Measurements from ENCODE around the gene SNRPD2. TPM values are rescaled to one million over a fixed set of nuclear protein-coding genes. Genes with fewer than 3 reads are reported as not detected.

The SNRPD2 gene
- polyA plus RNA-seq, 1 experiment, result 531 TPM

- H3K27me3 ChIP-seq (ENCODE audit: control insufficient read depth, insufficient read depth, low read length), result no peaks in the 10 kb centered on the region
- H3K4me3 ChIP-seq (ENCODE audit: low read depth, low read length), result peak overlapping the region; percentile 56
- H3K9me3 ChIP-seq (ENCODE audit: control insufficient read depth, insufficient read depth, low read length), result no peaks in the 10 kb centered on the region; the same call in 1 of the 2 replicates
- POLR2A ChIA-PET, result interaction anchor here (0.6 to 1.5 kb wide), 5 partner anchors 14 to 268 kb away, joined by 3 to 6 read pairs (median 3); partner anchors contain the start of genes QPCTL and SNRPD2
- peak; percentile 62 for DNase-seq (ENCODE audit: low read depth, low spot score)
- TF ChIP-seq, protein P1, sequence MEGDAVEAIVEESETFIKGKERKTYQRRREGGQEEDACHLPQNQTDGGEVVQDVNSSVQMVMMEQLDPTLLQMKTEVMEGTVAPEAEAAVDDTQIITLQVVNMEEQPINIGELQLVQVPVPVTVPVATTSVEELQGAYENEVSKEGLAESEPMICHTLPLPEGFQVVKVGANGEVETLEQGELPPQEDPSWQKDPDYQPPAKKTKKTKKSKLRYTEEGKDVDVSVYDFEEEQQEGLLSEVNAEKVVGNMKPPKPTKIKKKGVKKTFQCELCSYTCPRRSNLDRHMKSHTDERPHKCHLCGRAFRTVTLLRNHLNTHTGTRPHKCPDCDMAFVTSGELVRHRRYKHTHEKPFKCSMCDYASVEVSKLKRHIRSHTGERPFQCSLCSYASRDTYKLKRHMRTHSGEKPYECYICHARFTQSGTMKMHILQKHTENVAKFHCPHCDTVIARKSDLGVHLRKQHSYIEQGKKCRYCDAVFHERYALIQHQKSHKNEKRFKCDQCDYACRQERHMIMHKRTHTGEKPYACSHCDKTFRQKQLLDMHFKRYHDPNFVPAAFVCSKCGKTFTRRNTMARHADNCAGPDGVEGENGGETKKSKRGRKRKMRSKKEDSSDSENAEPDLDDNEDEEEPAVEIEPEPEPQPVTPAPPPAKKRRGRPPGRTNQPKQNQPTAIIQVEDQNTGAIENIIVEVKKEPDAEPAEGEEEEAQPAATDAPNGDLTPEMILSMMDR (IDR thresholded peaks at IDR 0.05; ENCODE audit: low read depth, low read length), result no peak
- CTCF ChIA-PET, result interaction anchor here (0.9 to 1.3 kb wide), 3 partner anchors 47 to 167 kb away, joined by 4 to 7 read pairs (median 5); partner anchors contain the start of gene QPCTL
- peak overlapping the region; percentile 25 for H3K27ac ChIP-seq (ENCODE audit: low read depth, low read length)
Observed at GRCh38 chr19:45645631-45646344, 46.0 kb downstream of the SNRPD2 start.

DNA sequence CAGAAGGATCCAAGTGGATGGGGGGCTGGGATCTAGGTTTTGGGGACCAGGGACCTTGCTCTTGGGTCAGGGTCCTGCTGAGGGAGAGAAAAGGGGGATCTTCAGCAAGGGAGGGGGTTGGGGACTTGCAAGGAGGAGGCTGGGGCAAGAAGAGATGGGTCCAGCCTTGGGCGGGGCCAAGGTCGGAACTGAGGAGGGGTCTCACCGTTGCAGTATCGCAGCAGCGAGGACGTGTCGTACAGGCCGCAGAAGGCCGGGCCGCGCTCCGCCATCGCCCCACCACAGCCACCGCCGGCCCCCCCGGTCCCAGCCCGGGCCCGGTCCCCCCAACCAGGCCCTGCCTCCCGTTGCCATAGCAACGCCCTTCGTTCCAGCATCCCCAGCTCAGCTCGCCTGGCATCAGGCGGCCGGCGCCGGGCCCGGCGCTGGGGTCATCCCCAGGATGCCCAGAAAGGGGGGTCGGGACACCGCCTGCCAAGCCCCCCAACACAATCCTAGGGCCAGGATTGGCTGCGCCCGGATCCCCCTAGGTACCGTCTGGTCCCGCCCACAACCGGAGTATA is 46.6 kb downstream of the SNRPD2 start:
- TF ChIP-seq, protein P1 (IDR thresholded peaks at IDR 0.05; ENCODE audit: low read depth, low read length), result no peak
- H3K9me3 ChIP-seq (ENCODE audit: control insufficient read depth, insufficient read depth, low read length), result no peaks in the 10 kb centered on the region; the same call in 1 of the 2 replicates
- no peak for DNase-seq (ENCODE audit: low read depth, low spot score)
- no peaks in the 10 kb centered on the region for H3K27me3 ChIP-seq (ENCODE audit: control insufficient read depth, insufficient read depth, low read length)
- no peak overlapping the region for H3K27ac ChIP-seq (ENCODE audit: low read depth, low read length)
- peak overlapping the region; percentile 56 for H3K4me3 ChIP-seq (ENCODE audit: low read depth, low read length)
- CTCF ChIA-PET, result interaction anchor here (0.9 to 1.3 kb wide), 3 partner anchors 48 to 167 kb away, joined by 4 to 7 read pairs (median 5); partner anchors contain the start of gene QPCTL
- POLR2A ChIA-PET, result interaction anchor here (0.6 to 1.5 kb wide), 3 partner anchors 13 to 47 kb away, joined by 3 to 6 read pairs (median 3); partner anchors contain the start of genes QPCTL and SNRPD2

GRCh38 chr19:45643927-45644771 is 47.6 kb downstream of the SNRPD2 start:
- H3K4me3 ChIP-seq (ENCODE audit: low read depth, low read length), result no peak overlapping the region
- no peaks in the 10 kb centered on the region; the same call in 1 of the 2 replicates for H3K9me3 ChIP-seq (ENCODE audit: control insufficient read depth, insufficient read depth, low read length)
- H3K27me3 ChIP-seq (ENCODE audit: control insufficient read depth, insufficient read depth, low read length), result no peaks in the 10 kb centered on the region
- H3K27ac ChIP-seq (ENCODE audit: low read depth, low read length), result no peak overlapping the region
- TF ChIP-seq, protein P1 (IDR thresholded peaks at IDR 0.05; ENCODE audit: low read depth, low read length), result no peak
- no peak for DNase-seq (ENCODE audit: low read depth, low spot score)
- POLR2A ChIA-PET, result no interaction called here
- CTCF ChIA-PET, result interaction anchor here (0.7 to 3.3 kb wide), 6 partner anchors 31 to 1030 kb away, joined by 3 to 25 read pairs (median 4); no protein-coding TSS in a partner anchor

DNA sequence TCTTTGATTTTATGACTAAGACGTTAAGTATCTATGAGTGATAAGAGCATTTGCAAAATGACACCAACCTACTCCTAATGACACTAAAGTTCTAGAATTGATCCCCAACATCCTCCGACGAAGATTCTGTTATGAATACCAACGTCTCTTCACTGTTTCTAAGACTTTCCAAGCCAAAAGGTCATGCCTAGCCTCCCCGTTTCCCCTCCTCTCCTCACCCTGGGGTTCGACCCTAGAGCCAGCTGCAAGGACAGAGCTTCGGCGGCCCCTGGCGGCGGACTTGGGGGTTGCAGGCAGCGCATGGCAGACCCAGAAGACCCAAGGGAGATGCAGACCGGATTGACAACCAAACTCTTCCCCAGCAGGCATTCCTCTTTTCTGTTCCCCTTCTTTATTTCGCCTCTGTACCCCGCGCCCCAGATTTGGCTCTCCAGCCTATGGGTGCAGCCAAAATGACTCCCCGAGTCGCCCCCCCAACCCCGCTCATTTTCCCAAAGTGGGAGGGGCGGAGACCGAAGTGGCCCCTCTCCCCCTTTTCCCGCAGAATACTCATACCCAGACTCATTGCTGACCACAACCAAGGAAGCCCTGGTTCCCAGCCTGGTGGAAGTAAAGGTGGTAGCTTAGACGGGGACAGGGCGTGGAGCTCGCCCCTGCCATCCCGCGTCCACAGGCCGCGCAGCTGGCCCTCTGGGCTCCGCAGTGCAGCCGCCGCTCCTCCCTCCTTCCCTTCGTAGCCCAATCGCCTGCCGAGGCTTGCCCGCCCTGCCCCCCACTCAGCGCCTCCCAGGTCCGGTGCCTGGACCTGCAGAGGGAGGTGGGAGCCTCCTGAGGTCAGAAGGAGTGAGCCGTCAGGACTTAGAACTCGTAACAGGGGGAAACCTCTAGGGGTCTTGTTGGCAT is 48.5 kb downstream of the SNRPD2 start:
- Histone ChIP-seq H3K27me3 (ENCODE audit: control insufficient read depth, insufficient read depth, low read length) (no peaks in the 10 kb centered on the region), H3K9me3 (ENCODE audit: control insufficient read depth, insufficient read depth, low read length) (no peaks in the 10 kb centered on the region; the same call in 1 of the 2 replicates), H3K27ac (ENCODE audit: low read depth, low read length) (no peak overlapping the region), H3K4me3 (ENCODE audit: low read depth, low read length) (peak overlapping the region; percentile 37)
- ChIA-PET CTCF (interaction anchor here (0.7 to 3.3 kb wide), 14 partner anchors 10 to 1030 kb away, joined by 3 to 25 read pairs (median 6); no protein-coding TSS in a partner anchor), POLR2A (interaction anchor here (0.5 to 1.8 kb wide), 4 partner anchors 12 to 1112 kb away, joined by 3 to 7 read pairs (median 4); no protein-coding TSS in a partner anchor)
- TF ChIP-seq, protein P1 (IDR thresholded peaks at IDR 0.05; ENCODE audit: low read depth, low read length), result peak; percentile 99
- DNase-seq (ENCODE audit: low read depth, low spot score), result peak; percentile 49
